Fibroblast of peridontal ligament (primary cell): ENCODE results near the gene CLUH.

Experiments
- DNase-seq: peaks from one replicate; pipeline ENCODE4 v3.0.0-alpha.2; 2010; ENCODE audit errors: extremely low read depth

The CLUH gene, protein sequence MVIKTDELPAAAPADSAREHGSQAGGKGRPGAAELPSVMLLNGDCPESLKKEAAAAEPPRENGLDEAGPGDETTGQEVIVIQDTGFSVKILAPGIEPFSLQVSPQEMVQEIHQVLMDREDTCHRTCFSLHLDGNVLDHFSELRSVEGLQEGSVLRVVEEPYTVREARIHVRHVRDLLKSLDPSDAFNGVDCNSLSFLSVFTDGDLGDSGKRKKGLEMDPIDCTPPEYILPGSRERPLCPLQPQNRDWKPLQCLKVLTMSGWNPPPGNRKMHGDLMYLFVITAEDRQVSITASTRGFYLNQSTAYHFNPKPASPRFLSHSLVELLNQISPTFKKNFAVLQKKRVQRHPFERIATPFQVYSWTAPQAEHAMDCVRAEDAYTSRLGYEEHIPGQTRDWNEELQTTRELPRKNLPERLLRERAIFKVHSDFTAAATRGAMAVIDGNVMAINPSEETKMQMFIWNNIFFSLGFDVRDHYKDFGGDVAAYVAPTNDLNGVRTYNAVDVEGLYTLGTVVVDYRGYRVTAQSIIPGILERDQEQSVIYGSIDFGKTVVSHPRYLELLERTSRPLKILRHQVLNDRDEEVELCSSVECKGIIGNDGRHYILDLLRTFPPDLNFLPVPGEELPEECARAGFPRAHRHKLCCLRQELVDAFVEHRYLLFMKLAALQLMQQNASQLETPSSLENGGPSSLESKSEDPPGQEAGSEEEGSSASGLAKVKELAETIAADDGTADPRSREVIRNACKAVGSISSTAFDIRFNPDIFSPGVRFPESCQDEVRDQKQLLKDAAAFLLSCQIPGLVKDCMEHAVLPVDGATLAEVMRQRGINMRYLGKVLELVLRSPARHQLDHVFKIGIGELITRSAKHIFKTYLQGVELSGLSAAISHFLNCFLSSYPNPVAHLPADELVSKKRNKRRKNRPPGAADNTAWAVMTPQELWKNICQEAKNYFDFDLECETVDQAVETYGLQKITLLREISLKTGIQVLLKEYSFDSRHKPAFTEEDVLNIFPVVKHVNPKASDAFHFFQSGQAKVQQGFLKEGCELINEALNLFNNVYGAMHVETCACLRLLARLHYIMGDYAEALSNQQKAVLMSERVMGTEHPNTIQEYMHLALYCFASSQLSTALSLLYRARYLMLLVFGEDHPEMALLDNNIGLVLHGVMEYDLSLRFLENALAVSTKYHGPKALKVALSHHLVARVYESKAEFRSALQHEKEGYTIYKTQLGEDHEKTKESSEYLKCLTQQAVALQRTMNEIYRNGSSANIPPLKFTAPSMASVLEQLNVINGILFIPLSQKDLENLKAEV (N-terminal part only)

GRCh38 chr17:2711608-2712299, at the start of gene CLUH:
Gene CLUH (minus strand): TSS chr17:2711764. CDS start chr17:2711661, 103 bp downstream.
- DNase-seq, result peak; percentile 95

DNA sequence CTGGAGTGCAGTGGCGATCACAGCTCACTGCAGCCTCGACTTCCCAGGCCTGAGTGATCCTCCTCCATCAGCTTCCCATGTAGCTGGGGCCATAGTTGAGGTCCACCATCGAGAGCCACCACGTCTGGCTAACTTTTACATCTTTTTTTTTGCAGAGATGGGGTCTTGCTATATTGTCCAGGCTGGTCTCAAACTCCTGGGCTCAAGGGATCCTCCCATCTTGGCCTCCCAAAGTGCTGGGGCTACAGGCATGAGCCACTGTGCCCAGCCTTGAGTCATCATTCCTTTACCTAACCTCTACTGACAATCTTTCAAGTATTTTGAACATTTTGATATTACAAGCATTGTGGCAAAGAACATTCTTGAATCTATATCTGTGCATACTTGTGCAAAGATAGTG, 47.3 kb upstream of the CLUH start:
- no peak for DNase-seq

DNA sequence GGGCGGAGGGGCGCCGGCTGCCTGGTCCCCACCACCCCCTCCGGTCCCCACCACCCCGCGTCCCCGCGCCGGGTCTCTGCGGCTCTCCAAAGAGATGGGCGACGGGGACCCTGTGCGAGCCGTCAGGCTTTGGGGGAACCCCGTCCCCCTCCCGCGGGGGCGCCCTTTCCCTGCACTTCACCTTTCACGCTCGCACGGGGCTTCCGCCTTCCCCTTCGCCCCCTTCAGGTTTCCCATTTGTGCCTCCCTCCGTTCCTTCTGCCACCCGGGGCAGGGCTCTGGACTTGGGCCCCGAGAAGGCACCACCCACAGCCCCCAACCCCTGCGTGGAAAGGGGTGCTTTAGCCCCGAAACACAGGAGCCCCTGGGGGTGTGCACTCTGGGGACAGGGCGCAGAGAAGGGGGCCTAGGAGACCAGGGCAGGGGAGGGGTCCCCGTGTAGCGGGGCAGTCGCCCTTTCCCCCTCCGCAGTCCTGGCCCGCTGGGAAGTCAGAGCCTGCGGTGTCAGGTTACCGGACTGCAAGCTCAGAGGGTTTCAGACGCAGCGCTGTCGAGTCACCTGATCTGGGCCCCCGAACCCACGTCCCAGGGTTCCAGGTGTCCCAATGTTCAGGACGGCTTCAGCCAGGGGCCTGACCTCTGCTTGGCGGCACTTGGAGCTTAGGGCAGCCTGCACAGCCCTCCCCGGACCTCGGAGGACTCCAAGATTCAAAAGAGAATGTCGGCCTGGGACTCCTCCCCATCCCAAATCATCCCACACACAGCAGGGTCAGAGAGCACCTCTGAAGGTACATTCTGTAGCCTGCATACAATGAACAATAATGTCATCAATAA, 44.5 kb upstream of the CLUH start:
- no peak for DNase-seq

DNA sequence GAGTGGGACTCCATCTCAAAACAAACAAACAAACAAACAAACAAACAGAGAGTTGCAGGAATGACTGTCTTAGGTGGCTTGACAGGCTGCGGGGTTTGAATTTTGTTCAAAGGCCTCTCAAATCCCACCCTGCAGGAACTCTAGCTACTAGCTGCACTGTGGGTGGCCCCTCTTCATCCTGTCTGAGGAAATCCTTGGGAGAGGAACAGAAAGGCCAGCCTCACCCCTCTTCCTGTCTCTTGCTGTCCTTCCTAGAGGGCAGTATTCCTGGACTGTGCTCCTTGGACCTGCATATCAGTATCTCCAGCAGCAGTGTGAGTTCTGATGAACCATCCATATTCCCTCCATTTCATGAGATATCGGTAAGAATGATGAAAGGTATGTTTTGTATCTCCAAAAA, 39.9 kb upstream of the CLUH start:
- DNase-seq, result no peak

DNA sequence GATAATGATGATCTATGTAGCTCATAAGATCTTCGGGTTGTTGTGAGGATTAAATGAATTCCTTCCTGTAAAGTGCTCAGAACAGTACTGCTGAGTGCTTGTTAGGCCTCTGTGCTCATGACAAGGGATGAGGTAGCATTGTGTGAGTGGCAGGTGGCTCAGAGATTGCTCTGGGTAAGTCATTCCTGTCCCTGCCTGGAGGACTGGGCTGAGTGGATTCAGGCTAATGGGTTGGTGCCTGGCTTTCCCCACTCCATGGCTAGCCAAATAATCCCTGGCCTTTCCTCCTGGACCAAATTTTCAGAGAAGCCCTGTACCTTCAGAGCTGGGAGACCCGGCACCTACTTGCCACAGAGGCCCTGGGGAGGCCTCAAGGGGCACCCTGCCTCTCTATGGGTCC, 39.2 kb upstream of the CLUH start:
- no peak for DNase-seq

DNA sequence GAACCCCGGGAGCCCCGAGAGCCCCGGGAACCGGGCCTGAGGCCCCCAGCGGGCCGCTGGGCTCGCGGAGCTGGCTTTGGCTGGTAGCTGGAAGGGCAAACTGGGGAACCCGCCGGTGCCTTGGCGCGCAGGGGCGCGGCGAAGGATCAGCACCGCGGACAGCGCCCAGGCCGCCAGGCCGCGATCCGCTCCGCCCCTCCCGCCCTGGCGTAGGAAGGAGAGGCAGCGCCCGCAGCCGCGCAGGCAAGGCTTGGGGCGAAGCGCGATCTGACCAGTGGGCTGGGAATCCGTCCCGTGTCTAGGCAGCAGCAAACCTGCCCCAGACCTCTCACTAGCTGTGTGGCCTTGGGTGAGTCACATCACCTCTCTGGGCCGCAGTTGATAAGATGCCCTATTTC, 38.2 kb upstream of the CLUH start:
- DNase-seq, result peak; percentile 45

GRCh38 chr17:2749058-2749783, 37.7 kb upstream of the CLUH start, which contains the start of gene CCDC92B:
Gene CCDC92B (minus strand): TSS chr17:2749652. CDS start chr17:2735145, 14,507 bp downstream.
- no peak for DNase-seq

- DNase-seq, result no peak
Measured at GRCh38 chr17:2745317-2746037, 33.9 kb upstream of the CLUH start.

- no peak for DNase-seq
Measured at GRCh38 chr17:2737693-2738092, 26.1 kb upstream of the CLUH start.

- no peak for DNase-seq
Measured at GRCh38 chr17:2736956-2737355, 25.4 kb upstream of the CLUH start.

- DNase-seq, result no peak
Measured at GRCh38 chr17:2735896-2736295, 24.3 kb upstream of the CLUH start.

- DNase-seq, result no peak
Measured at GRCh38 chr17:2734939-2735338, 23.4 kb upstream of the CLUH start.

DNA sequence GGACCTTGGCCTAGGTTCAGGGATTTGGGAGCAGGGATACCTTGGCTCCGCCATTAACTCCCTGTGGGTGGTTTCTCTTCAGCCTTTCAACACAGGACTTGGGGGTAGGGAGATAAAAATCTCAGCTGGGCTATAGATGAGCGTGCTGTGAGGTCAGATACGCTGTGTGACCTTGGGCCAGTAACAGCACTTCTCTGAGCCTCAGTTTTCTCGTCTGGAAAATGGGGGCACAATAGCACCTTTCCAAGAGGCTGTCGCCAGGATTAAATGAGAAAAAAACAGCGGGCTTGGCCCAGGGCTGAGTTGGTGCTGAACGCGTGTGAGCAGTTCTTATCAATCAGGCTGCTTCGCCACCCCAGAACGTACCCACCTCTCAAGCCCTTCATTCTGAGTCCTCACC, 20.2 kb upstream of the CLUH start:
- DNase-seq, result no peak

DNA sequence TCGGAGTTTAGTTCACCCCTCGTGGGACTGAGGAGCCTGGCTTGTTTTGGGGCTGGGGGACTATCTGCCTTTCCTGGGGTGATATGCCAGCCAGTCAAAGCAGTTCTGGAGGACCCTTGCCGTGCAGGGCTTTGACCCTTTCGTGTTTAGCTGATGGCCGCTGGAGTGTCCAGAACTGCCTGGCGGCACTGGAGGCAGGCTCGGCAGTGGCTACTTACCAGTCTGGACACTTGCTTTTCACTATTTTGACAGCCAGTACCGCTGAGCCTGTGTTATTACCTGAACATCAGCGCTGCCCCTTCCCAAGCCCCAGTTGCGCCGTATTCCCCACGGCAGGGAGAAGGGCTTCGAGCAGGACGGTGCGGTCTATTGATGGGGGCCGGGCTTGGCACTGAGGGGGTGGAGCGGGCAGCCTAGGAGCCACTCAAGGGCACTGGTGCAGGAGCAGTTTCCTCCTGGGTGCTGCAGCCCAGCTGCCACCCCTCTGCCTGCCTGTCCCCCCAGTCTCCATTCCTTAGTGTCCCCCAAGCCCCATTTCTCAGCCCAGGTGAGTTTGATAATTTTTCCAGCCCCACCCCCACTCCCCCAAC, 19.3 kb upstream of the CLUH start:
- DNase-seq, result no peak

DNA sequence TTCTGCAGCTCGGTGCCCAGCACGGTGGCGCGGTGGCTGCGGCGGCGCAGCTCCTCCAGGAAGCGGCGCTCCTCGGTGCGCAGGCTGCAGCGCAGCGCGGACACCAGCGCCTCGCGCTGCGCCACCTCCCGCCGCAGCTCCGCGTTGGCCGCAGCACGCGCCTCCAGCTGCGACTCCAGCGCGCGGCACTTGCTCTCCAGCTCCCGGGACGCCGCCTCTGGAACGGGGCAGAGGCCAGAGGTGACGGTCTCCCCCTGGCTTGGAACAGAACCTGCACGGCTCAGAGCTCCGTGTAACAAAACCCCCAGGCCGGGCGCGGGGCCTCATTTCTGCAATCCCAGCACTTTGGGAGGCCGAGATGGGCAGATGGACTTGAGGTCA, 13.2 kb upstream of the CLUH start:
- DNase-seq, result no peak

DNA sequence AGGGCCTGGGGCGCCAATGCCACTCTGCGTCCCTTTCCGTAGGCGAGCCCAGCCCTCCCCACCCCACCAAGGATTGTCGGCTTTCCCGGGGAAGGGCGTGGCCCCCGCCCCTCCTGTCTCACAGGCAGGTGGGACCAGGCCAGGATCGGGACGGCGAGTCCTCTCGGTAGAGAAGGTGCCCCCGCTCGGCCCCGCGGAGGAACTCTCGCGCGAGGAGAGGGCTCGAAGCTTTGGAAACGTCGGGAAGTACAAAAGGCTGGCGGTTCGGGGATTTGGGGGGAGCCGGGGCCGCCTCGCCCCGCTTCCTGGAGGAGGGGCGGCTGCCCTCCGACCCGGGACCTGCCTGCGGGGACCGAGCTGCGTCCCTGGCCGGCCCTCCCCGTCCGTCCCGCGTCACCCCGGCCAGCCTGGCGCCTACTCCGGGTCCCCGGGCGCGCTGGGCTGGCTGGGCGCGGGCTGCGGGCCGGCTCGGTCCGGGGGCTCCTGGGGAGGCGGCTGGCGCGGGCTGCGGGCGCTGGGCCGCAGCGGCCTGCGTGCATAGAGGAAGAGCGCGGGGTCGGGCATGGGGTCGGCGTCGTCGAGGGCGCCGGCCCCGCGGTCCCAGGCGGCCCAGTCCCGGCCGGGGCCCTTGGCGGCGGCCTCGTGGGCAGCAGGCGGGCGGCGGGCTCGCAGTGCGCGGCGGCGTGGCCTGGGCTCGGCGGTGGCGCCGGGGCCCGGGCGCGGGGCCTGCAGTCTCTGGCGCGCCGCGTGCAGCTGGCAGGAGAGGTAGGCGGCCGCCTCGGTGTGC, 12.6 kb upstream of the CLUH start:
- DNase-seq, result no peak

- DNase-seq, result no peak
Measured at GRCh38 chr17:2723505-2723996, 12.0 kb upstream of the CLUH start.

DNA sequence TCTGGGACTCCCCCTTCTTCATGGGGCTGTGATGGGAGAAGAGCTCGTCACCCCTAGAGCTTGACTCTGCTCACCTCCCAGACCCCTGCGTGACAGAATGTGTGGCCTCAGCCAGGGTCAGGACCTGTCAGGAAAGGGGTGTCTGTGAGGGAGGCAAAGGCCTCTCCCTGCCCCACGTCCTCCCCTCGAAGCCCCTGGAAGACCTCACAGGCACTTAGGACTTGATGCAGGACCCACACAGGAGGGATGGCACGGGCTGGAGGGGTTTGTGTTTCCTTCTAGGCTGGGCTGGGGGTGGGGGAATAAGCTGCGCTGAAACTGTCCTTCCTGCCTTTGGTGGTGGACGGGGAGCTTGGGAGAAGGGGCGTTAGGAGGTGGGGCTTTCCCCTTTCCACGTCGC, 11.0 kb upstream of the CLUH start:
- DNase-seq, result no peak
